ENCODE data around the gene OR8A1. TPM values are rescaled to one million over a fixed set of nuclear protein-coding genes. Genes with fewer than 3 reads are reported as not detected.

The OR8A1 gene
- total RNA-seq = not detected
- long read RNA-seq = 0 reads

DNA sequence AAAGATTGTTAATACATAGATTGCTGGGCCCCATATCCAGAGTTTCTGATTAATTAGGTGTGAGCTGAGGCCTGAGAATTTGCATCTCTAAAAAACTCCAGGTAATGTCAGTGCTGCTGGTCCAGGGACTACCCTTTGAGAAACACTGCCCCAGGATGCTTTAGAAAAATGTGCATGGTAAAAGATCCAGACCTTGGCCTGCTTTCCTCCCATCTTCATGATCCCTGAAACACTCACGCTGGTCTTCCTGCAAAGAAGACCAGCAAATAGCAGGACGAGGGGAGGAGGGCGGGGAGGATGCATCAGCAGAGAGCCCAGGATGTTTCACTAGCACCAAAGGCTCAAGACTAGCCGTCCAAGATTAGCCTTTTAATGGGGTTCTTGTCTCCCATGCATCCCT lies at the start of gene OR8A1:
Gene OR8A1 (plus strand): TSS at position 301 of the 400 bp plus-strand sequence. CDS start 123 bp downstream, outside the sequence.
- no peak for DNase-seq (ENCODE audit: low spot score)
- intact Hi-C loops (cut with DNase I) = no loop called here

DNA sequence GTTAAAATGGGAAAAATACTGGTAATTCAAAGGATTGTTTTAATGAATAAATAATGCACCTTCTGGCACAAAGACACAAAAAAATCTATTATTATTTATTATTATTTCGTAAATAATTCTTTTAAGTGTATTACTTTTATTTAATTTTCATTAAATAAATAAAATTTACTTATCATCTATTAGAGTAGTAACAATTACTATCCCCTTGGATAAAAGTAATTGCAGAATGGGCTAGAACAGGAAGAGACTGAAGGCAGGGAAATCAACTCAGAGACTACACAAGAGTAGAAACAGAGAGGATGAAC lies 49.3 kb upstream of the OR8A1 start:
- DNase-seq (ENCODE audit: low spot score) = no peak
- intact Hi-C loops (cut with DNase I) = no loop called here

DNA sequence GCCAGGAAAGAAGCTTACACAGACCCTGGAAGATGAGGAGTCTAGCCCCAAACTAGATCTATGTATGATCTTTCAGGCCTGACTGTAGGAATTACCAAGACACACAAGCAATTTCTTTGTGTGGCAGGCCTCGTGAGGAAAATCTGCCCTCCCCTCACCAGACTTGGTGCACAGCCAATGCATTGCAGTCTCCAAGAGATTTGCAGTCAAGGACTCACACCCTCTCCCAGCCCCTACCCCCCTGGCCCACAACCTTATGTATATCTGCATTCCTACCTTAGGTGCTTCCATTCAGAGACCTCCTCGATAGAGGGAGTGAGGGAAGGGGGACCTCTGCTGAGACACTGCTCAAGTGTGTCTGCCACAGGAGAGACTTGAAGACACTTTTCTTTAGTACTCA lies 36.2 kb upstream of the OR8A1 start:
- intact Hi-C loops (cut with DNase I) = no loop called here
- no peak for DNase-seq (ENCODE audit: low spot score)

DNA sequence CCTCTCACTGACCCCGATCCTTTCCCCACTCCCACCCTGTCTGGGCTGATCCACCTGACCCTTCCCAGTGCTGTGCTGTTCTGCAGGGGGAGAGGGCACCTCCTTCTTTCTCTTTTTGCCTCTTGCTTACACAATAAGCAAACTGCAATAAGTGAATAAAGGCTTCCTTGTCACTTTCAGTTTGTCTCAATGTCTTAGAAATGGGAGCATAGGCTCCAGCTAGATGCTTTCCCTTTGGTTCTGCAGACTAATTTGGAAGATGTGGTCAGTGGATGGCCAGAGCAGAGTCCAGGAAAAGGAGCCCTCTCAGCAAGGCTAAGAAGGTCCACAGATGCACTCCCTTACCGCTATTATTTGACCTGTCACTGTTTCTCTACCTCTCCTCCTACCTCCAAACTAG lies 35.7 kb upstream of the OR8A1 start:
- no peak for DNase-seq (ENCODE audit: low spot score)
- intact Hi-C loops (cut with DNase I) = no loop called here

DNA sequence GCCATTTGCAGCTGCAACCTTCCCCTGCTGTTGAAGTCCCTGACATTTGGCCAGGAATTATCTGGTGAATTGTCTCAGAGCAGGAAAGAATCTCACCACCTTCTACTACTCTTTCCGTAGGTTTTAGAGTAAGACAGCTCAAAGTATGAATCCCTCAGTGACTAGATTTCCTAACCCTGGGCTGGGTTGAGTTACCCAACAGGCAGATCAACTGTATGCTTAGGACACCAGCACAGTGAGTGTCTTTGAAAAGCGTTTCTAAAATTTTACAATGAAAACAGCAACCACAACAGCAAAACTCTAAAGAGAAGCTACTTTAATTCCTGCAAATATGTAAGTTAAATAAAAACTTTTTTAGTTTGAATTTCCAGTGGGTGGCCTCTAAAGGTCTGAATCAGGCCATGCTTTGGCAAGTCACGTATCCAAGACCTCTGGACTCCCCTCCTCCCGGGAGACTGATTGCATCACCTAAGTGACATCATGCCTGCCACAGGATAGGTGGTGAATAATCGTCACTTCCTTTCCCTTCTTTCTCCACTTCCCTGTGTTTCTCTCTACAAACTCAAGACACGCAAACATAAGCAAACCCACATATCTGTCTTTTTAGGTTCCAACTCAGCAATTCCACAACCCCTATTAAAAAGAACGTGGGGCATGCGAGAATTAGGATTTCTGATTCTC lies 34.1 kb upstream of the OR8A1 start:
- no peak for DNase-seq (ENCODE audit: low spot score)
- intact Hi-C loops (cut with DNase I) = no loop called here

DNA sequence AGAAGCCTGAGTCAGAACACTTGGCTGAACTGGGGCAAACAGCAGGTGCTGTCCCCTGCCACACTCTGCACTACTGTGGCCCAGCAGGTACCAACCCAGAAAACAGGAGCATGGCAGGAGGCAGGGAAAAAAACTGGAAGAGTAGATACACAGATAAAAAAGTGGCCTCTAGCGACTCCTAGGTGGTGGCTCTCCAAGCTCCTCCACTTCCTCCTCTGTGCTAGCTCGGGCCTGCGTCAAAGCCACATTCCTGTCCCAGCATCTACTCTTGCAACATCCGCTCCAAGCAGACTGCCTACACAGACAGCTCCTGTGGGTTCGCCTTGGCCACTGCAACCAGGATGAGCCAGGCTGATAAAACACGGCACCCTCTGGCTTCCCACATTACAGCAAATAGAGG lies 33.3 kb upstream of the OR8A1 start:
- intact Hi-C loops (cut with DNase I) = no loop called here
- no peak for DNase-seq (ENCODE audit: low spot score)

DNA sequence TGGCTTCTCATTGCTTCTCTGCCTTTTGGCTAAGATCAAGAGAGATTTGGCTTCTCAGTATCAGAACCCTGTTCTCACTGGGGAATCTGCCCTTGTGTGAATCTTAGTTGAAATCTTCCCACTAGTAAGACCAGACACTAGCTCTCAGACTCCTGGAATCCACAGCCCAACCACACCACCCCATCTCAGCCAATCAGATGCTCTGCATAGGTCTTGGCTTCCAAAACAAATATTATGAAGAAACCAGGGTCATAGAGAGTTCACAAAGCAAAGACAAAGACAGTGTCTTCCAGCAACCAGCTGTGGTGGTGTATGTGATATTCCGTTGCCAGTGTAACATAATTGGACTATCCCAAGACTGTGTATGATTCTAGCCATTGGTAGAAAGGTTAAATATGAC lies 31.8 kb upstream of the OR8A1 start:
- intact Hi-C loops (cut with DNase I) = no loop called here
- DNase-seq (ENCODE audit: low spot score) = no peak

DNA sequence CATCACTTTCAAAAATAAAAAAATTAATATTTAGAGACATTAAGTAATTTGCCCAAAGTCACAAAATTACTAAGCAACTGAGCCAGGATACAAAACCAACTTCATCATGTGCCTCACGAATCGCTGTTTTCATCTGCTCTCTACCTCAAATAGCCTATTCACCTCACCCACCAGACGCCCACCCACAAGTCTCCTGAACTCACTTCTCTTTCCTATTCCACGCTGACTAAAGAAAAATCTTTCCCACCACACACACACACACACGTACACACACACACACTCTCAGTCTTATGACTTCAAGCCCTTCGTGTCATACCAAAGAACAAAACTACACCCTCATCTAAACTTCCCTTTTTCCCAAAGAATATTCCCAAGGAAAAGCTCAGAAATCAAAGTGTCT lies 28.6 kb upstream of the OR8A1 start:
- intact Hi-C loops (cut with DNase I) = no loop called here
- DNase-seq (ENCODE audit: low spot score) = no peak

DNA sequence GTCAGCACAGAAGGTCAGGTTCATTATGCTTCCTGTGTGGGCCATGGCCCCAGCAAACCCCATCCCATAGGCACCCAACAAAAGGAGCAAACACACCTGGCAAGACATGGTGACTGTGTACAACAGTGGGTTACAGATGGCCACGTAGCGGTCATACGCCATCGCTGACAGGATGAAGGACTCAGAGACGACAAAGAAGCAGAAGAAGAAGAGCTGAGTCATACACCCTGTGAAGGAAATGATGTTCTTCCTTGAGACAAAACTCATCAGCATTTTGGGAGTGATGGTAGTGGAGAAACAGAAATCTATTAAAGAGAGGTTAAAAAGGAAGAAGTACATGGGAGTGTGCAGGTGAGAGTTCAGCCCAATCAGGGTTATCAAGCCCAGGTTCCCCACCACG lies 26.7 kb upstream of the OR8A1 start:
- intact Hi-C loops (cut with DNase I) = no loop called here
- DNase-seq (ENCODE audit: low spot score) = no peak

DNA sequence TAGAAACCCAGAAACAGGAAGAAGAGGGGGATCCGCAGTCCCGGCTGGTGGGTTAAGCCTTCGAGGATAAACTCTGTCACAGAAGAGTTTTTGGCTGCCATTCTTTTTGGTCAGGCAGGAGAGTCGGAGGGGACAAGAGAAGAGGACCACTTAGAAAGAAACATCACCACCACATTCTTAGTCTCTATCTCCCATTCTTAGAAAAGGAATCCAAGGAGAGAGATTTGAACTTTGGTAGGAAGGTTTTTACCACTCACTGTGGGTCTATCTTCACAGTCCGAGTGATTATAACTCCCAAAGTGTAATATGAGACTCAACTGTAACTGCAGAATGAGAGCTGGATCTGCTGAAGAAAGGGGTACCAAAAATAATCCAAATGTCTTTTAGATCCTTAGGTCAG lies 26.2 kb upstream of the OR8A1 start, which contains the start of gene OR8B12:
Gene OR8B12 (minus strand): TSS at position 101 of the 400 bp plus-strand sequence. CDS start 0 bp downstream, at position 101.
- DNase-seq (ENCODE audit: low spot score) = no peak
- intact Hi-C loops (cut with DNase I) = no loop called here

DNA sequence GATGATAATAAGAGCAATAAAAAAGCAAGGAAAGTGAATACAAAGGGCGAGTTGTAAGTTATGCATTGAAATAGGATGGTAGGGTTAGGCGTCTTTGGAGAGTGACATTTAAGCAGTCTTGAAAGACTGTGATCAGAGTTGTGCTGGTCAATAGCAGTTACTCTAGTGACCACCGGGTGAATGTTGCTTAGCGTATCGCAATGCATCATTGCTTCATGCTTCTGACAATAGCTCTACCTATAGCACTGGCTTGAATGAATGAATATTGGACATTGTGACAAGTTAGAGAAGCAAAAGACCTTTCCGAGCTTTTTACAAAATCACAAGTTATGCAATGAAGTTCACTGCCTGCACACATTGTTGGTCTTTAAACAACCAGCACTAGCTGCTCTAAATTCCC lies 18.6 kb upstream of the OR8A1 start:
- intact Hi-C loops (cut with DNase I) = no loop called here
- DNase-seq (ENCODE audit: low spot score) = no peak

DNA sequence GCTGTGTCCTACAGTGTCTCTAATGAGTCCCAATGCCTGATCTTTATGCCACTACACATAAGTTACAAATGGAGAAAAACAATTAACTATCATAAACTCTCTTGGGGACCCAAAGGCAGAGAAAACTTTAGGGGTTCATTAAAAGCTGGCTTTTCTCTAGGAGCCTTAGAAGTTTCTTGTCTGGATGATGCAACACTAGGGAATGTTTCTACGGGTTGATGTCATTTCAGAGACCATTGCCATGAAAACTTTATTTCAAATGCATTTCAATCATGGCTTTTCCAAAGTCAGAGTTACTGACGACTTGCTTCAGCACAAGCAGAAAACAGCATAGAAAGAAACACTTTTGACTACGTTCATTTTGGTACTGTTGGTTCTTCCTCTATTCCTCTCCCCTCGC lies 17.8 kb upstream of the OR8A1 start:
- intact Hi-C loops (cut with DNase I) = no loop called here

DNA sequence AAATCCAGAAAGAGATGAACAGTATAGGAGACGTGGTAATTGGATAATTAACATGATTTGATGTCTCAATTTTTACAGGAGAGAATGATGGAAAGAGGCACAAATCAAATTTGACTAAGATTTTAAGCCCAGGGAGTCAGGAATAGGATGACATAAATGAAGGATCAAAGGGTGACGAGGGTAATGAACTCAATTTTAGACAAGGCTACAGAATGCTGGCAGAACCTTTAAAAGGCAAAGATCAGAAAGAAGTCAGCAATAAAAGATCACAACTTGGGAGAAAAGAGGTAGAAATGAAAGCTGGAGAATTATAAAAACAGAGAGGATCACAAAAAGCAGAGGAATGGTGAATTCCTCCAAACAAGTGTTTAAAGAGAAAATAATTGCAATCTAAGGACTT lies 13.0 kb upstream of the OR8A1 start:
- DNase-seq (ENCODE audit: low spot score) = no peak
- intact Hi-C loops (cut with DNase I) = no loop called here

More for the DNA sequence above, 17.8 kb upstream of the OR8A1 start:
- no peak for DNase-seq (ENCODE audit: low spot score)

DNA sequence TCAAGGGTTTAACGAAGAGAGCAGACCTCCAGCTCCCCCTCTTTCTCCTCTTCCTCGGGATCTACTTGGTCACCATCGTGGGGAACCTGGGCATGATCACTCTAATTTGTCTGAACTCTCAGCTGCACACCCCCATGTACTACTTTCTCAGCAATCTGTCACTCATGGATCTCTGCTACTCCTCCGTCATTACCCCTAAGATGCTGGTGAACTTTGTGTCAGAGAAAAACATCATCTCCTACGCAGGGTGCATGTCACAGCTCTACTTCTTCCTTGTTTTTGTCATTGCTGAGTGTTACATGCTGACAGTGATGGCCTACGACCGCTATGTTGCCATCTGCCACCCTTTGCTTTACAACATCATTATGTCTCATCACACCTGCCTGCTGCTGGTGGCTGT lies 363 bp downstream of the OR8A1 start:
- intact Hi-C loops (cut with DNase I) = no loop called here

DNA sequence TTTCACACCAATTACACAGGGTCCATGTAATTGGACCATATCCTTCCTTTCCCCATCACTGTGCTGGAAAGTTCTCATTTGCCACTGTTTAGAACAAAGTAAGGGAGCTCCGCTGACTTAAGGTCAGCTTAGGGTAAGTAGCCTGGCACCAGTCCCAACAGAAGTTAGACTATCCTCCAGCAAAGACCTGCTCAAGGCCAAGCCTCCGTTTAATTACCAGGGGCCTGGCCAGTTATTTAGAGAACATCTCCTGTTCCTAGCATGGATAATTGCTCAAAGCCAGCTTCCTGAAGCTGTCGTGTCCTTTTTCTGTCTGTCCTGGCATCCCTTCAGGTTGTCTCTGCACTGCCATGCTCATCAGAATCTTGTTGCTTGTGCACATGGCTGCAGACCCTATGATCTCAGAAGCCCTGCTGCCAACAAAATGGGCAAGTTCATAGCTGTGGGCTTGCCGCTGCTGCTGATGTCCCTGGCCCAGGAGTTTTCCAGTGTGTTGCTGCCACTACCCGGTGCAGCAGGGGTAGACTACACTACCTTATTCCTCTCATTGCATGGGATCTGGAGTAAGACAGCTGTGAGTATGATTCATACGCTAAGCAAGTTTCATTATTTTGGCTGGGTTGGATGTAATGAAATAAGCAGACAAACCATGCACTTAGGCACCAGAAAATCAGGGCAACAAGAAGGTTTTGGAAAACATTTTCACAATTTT lies 8.1 kb downstream of the OR8A1 start:
- intact Hi-C loops (cut with DNase I) = no loop called here
- no peak for DNase-seq (ENCODE audit: low spot score)

More for the DNA sequence above, 363 bp downstream of the OR8A1 start:
- DNase-seq (ENCODE audit: low spot score) = no peak

DNA sequence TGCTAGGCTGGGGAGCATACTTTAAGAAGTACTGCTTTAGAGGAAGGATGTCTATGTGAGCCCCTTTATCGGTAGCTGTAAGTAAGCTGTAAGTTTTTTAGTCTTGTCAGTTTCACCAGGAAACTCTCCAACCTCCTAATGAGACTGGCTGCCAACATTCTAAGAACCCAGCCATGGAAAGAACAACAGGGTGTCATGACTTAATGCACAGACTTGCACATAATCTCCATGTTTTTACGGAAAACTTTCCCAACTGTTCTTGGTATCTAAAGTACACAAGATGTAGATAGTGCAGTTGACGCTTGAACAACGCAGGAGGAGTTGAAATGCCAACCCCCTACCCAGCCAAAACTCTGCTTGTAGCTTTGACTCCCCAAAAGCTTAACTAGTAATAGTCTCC lies 9.0 kb downstream of the OR8A1 start:
- no peak for DNase-seq (ENCODE audit: low spot score)
- intact Hi-C loops (cut with DNase I) = no loop called here

DNA sequence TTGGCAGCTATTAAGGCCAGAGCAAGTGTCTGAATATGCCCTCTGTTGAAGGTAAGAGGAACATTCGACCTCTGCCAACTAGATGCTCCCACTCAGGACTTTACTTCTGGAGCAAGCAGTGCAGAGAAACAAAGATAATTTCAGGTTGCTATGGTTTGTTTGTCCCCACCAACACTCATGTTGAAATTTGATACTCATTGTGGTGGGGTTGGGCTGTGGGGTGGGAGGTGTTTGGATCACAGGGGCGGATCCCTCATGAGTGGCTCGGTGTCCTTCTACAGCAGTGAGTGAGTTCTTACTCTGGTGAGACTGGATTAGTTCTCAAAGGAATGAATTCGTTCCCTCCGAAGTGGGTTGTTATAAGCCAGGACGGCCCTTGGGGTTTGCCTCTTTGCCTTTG lies 12.0 kb downstream of the OR8A1 start:
- intact Hi-C loops (cut with DNase I) = loop anchor here (10.0 kb wide), 1 partner anchor 137 kb away; the partner anchor contains the start of gene OR8B8
- no peak for DNase-seq (ENCODE audit: low spot score)

DNA sequence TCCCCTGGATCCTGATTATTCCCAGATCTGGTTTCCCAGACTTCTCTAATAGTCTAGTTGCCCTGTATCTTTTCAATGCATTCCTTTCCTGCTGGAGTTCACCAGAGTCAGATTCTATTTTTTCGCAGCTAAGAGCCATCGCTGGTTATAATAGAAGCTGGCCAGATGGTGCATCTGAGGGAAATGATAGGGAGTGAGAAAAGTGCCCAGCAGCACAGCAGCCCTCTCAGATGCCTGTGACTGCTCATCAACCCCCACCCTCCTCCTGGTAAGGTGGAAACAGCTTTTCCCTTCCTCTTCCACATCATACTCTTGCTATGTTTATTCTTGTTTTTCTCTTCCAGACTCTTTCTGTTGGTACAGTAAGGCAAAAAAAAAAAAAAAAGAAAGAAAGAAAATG lies 12.8 kb downstream of the OR8A1 start:
- intact Hi-C loops (cut with DNase I) = loop anchor here (10.0 kb wide), 1 partner anchor 138 kb away; the partner anchor contains the start of gene OR8B8
- DNase-seq (ENCODE audit: low spot score) = no peak

DNA sequence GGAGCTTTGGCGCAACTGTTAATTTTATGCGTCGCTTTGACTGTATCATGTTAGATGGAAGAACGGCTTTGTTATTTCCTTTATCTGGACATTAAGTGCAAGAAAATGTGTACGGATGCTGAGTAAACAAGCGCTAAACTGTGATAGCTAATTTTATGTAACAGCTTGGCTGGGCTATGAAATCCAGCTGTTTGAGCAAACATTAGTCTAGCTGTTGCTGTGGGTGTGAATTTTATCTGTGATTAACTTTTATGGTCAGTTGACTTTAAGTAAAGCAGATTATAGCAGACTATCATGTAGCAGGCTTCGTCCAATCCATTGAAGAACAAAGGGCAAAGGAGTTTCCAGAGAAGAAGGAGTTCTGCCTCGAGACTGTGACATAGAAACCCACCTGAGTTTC lies 14.0 kb downstream of the OR8A1 start:
- intact Hi-C loops (cut with DNase I) = loop anchor here (10.0 kb wide), 1 partner anchor 139 kb away; the partner anchor contains the start of gene OR8B8
- DNase-seq (ENCODE audit: low spot score) = no peak

DNA sequence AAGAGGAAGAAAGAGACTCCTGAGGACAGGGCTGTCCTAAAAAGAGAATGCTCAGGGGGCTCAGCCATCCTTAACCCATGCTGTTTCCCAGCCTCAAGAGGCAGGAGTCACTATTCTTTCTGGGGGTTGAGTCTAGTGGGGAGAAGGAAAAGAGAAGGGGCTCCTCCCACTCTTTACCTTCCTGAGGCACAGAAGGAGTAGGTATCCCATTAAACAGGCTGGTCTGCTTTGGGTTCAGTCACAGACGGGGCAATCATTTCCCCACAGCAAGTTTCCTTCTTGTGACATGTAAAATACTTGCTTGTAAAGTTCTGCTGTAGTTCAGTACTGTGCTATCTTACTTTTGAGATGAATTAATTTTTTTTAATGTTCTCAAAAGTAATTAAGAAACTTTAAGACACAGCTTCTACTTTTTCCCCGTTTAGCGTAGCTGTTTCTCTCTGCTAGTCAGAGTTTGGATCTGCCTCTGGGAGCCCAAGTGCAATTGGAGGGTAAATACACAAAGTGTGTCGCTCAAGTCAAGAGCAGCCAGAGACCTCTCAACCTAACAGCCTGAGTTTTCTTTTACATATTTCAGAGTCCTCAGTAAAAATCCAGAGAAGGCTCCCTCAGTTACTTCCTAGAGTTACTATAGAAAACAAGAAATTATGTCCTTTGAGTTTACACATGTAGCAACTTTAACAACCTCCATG lies 15.0 kb downstream of the OR8A1 start:
- intact Hi-C loops (cut with DNase I) = loop anchor here (5.0 to 10.0 kb wide), 2 partner anchors 140 to 518 kb away; partner anchors contain the start of gene OR8B8
- DNase-seq (ENCODE audit: low spot score) = no peak
